CD4-positive, alpha-beta T cell (primary cell): ENCODE measurements around the gene PSMB9. TPM values are rescaled to one million over a fixed set of nuclear protein-coding genes. Genes with fewer than 3 reads are reported as not detected.

Source experiments
- ATAC-seq: fragments of 200-7000 bp; cut with Tn5 transposase; one replicate; pipeline ENCODE4 v1.10.0; 2022; ENCODE audit warnings: mild to moderate bottlenecking; ENCODE audit not compliant: poor library complexity
- CTCF ChIA-PET: fragments of 350-600 bp; sonication (Branson Sonifier 250); formaldehyde crosslinking; loops from one replicate; lab custom pipeline; 2021; ENCODE audit warnings: antibody characterized with exemption, inconsistent platforms; lab: Charles Lee
- POLR2A ChIA-PET: fragments of 350-600 bp; sonication (Branson Sonifier 250); formaldehyde crosslinking; loops from one replicate; lab custom pipeline; 2021; ENCODE audit warnings: antibody characterized with exemption, inconsistent platforms; lab: Charles Lee
- DNase-seq, 14 experiments: peaks; one replicate each; pipeline ENCODE4 v3.0.0-alpha.2; 2013 to 2020; ENCODE audit warnings: mixed read lengths in 2 of 14
- H3K27ac ChIP-seq, 2 donors: one replicate each; pipeline versions ENCODE4 v1.5.1 to v1.7.0; 2013; ENCODE audit warnings: low read length in 2 of 2, low read depth in 1 of 2, mild to moderate bottlenecking in 1 of 2
- H3K27me3 ChIP-seq, 2 experiments: 1 replicate in 1 of 2; 2 replicates in 1 of 2; pipeline versions ENCODE4 v1.6.1 to v1.7.0; 2013; ENCODE audit warnings: low read length in 2 of 2, control low read depth in 1 of 2, mild to moderate bottlenecking in 1 of 2, moderate library complexity in 1 of 2; ENCODE audit not compliant: insufficient read depth in 2 of 2, control insufficient read depth in 1 of 2
- H3K36me3 ChIP-seq: one replicate; pipeline ENCODE4 v1.6.1; 2013; ENCODE audit warnings: low read length, control low read depth; ENCODE audit not compliant: insufficient read depth
- H3K4me1 ChIP-seq: one replicate; pipeline ENCODE4 v1.6.1; 2013; ENCODE audit warnings: low read length, control low read depth; ENCODE audit not compliant: insufficient read depth
- H3K4me3 ChIP-seq: one replicate; pipeline ENCODE4 v1.5.1; 2013; ENCODE audit warnings: mild to moderate bottlenecking, low read length, moderate library complexity
- H3K9me3 ChIP-seq, 2 experiments: 1 replicate in 1 of 2; 2 replicates in 1 of 2; pipeline versions ENCODE4 v1.6.1 to v1.7.0; 2013; ENCODE audit warnings: low read length in 2 of 2, mild to moderate bottlenecking in 2 of 2, control low read depth in 1 of 2, moderate library complexity in 1 of 2; ENCODE audit not compliant: control insufficient read depth in 1 of 2, insufficient read depth in 1 of 2
- H3K27ac Mint-ChIP-seq: one replicate; pipeline ENCODE4 v1.8.0; 2020; ENCODE audit warnings: mixed read lengths
- H3K27me3 Mint-ChIP-seq: one replicate; pipeline ENCODE4 v1.8.0; 2021; ENCODE audit warnings: mixed read lengths
- H3K36me3 Mint-ChIP-seq: one replicate; pipeline ENCODE4 v1.8.0; 2021; ENCODE audit warnings: low read depth, mixed read lengths
- H3K4me1 Mint-ChIP-seq: one replicate; pipeline ENCODE4 v1.8.0; 2021; ENCODE audit warnings: low read depth, mixed read lengths
- H3K4me3 Mint-ChIP-seq: one replicate; pipeline ENCODE4 v1.8.0; 2020; ENCODE audit warnings: mild to moderate bottlenecking, mixed read lengths
- H3K9me3 Mint-ChIP-seq: one replicate; pipeline ENCODE4 v1.8.0; 2020; ENCODE audit warnings: mixed read lengths
- intact Hi-C, 2 experiments: fragments of 100-400 bp; cut with DNase I in 1 of 2; cut with micrococcal nuclease in 1 of 2; formaldehyde crosslinking; loops; one replicate each; pipeline versions ENCODE4 v1.15.1 to v1.9.0; 2023 to 2025; cut with DNase I, micrococcal nuclease
- total RNA-seq, 174 experiments: library from RNA in 2 of 174; stranded (reverse) in 2 of 174; gene quantifications; one replicate each; pipeline ENCODE4 v1.2.3 and lab custom pipeline; 2021 to 2026
- TF ChIP-seq, protein P1 (sequence below): fragments of 200-600 bp; IDR thresholded peaks from one replicate; pipeline ENCODE4 v1.8.0; 2022; ENCODE audit warnings: antibody characterized with exemption, mild to moderate bottlenecking

PSMB9 gene
- total RNA-seq, 2 experiments from 2014 or later, result 37.2 to 38.4 TPM

GRCh38 chr6:32832535-32832934 lies 21.5 kb upstream of the PSMB9 start:
- ChIA-PET POLR2A (interaction anchor here (0.5 to 0.7 kb wide), 2 partner anchors 21 to 122 kb away, joined by 4 to 8 read pairs; partner anchors contain the start of genes PSMB9 and TAP1), CTCF (interaction anchor here (2.3 kb wide), 1 partner anchor 35 kb away, joined by 8 read pairs; no protein-coding TSS in a partner anchor)
- TF ChIP-seq, protein P1, sequence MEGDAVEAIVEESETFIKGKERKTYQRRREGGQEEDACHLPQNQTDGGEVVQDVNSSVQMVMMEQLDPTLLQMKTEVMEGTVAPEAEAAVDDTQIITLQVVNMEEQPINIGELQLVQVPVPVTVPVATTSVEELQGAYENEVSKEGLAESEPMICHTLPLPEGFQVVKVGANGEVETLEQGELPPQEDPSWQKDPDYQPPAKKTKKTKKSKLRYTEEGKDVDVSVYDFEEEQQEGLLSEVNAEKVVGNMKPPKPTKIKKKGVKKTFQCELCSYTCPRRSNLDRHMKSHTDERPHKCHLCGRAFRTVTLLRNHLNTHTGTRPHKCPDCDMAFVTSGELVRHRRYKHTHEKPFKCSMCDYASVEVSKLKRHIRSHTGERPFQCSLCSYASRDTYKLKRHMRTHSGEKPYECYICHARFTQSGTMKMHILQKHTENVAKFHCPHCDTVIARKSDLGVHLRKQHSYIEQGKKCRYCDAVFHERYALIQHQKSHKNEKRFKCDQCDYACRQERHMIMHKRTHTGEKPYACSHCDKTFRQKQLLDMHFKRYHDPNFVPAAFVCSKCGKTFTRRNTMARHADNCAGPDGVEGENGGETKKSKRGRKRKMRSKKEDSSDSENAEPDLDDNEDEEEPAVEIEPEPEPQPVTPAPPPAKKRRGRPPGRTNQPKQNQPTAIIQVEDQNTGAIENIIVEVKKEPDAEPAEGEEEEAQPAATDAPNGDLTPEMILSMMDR, result no peak
- H3K4me1 Mint-ChIP-seq, result peaks cover 54% of the 10 kb centered on the region
- peaks cover 98% of the 10 kb centered on the region for H3K36me3 Mint-ChIP-seq
- intact Hi-C loops, result no loop called here
- peaks cover 24% of the 10 kb centered on the region for H3K4me1 ChIP-seq
- H3K27ac Mint-ChIP-seq, result no peak overlapping the region
- no peak overlapping the region for H3K27ac ChIP-seq
- H3K36me3 ChIP-seq, result peaks cover 94% of the 10 kb centered on the region
- H3K4me3 Mint-ChIP-seq, result no peak overlapping the region
- no peaks in the 10 kb centered on the region for H3K9me3 Mint-ChIP-seq
- H3K27me3 Mint-ChIP-seq, result no peaks in the 10 kb centered on the region
- DNase-seq (no peak), ATAC-seq (no peak)
- H3K9me3 ChIP-seq, result no peaks in the 10 kb centered on the region
- H3K27me3 ChIP-seq, result no peaks in the 10 kb centered on the region
- no peak overlapping the region for H3K4me3 ChIP-seq

- ChIA-PET CTCF (interaction anchor here (2.3 kb wide), 1 partner anchor 34 kb away, joined by 8 read pairs; no protein-coding TSS in a partner anchor), POLR2A (no interaction called here)
- no peaks in the 10 kb centered on the region for H3K9me3 ChIP-seq
- peaks cover 29% of the 10 kb centered on the region for H3K4me1 ChIP-seq
- no peak for ATAC-seq
- TF ChIP-seq, protein P1, result no peak
- no peaks in the 10 kb centered on the region for H3K27me3 ChIP-seq
- intact Hi-C loops, result no loop called here
- no peaks in the 10 kb centered on the region for H3K9me3 Mint-ChIP-seq
- no peak overlapping the region for H3K4me3 ChIP-seq
- H3K36me3 Mint-ChIP-seq, result peaks cover 94% of the 10 kb centered on the region
- no peaks in the 10 kb centered on the region for H3K27me3 Mint-ChIP-seq
- H3K36me3 ChIP-seq, result peaks cover 83% of the 10 kb centered on the region
- H3K27ac ChIP-seq, result no peak overlapping the region
- peak overlapping the region; percentile 99 for H3K27ac Mint-ChIP-seq
- H3K4me1 Mint-ChIP-seq, result peaks cover 60% of the 10 kb centered on the region
- no peak for DNase-seq
- no peak overlapping the region for H3K4me3 Mint-ChIP-seq
Measured at GRCh38 chr6:32833664-32834063, 20.3 kb upstream of the PSMB9 start.

GRCh38 chr6:32835167-32835893 lies 18.7 kb upstream of the PSMB9 start:
- TF ChIP-seq, protein P1, result no peak
- ChIA-PET CTCF (interaction anchor here (2.3 kb wide), 1 partner anchor 33 kb away, joined by 8 read pairs; no protein-coding TSS in a partner anchor), POLR2A (interaction anchor here (0.8 to 1.2 kb wide), 3 partner anchors 10 to 136 kb away, joined by 3 read pairs; no protein-coding TSS in a partner anchor)
- Histone ChIP-seq H3K27ac (no peak overlapping the region), H3K9me3 (no peaks in the 10 kb centered on the region), H3K4me1 (peaks cover 41% of the 10 kb centered on the region), H3K27me3 (no peaks in the 10 kb centered on the region), H3K4me3 (no peak overlapping the region), H3K36me3 (peaks cover 69% of the 10 kb centered on the region)
- H3K27ac Mint-ChIP-seq, result peak overlapping the region; percentile 99
- DNase-seq, result no peak
- peaks cover 76% of the 10 kb centered on the region for H3K4me1 Mint-ChIP-seq
- H3K27me3 Mint-ChIP-seq, result no peaks in the 10 kb centered on the region
- ATAC-seq, result no peak
- intact Hi-C loops, result no loop called here
- no peaks in the 10 kb centered on the region for H3K9me3 Mint-ChIP-seq
- peaks cover 88% of the 10 kb centered on the region for H3K36me3 Mint-ChIP-seq
- H3K4me3 Mint-ChIP-seq, result peak overlapping the region; percentile 97
